Stimulated activated CD4-positive, alpha-beta T cell treated with anti-CD3 and anti-CD28 coated beads, Interleukin-4, amount 100 ng/mL, for 24 hours (primary cell): ENCODE measurements around the gene TAF4B.
"Not testable (repeated sequence)": the region's sequence is repeated elsewhere in the genome, so short reads cannot be mapped to it uniquely, and the experiment has no call there.

Source experiments
- DNase-seq: peaks from one replicate; pipeline ENCODE4 v3.0.0-alpha.2; 2020

TAF4B gene

DNA sequence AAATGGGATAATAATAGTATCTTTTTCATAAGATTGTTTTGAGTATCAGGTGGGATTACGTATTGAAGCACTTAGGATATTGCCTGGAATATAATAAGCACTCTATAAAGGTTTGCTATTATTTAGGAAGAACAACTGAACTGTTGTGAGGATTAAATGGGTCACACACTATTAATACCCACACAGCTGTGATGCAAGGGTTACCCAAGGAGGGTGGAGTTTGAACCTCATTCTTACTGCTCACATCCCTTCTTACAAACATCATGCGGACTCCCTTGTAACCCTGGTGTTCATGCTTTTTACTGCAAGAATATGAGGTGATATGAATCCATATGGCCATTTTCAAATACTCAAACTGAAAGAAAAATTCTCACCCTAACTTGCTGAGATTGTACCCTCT, 208.6 kb downstream of the TAF4B start:
- no peak for DNase-seq

DNA sequence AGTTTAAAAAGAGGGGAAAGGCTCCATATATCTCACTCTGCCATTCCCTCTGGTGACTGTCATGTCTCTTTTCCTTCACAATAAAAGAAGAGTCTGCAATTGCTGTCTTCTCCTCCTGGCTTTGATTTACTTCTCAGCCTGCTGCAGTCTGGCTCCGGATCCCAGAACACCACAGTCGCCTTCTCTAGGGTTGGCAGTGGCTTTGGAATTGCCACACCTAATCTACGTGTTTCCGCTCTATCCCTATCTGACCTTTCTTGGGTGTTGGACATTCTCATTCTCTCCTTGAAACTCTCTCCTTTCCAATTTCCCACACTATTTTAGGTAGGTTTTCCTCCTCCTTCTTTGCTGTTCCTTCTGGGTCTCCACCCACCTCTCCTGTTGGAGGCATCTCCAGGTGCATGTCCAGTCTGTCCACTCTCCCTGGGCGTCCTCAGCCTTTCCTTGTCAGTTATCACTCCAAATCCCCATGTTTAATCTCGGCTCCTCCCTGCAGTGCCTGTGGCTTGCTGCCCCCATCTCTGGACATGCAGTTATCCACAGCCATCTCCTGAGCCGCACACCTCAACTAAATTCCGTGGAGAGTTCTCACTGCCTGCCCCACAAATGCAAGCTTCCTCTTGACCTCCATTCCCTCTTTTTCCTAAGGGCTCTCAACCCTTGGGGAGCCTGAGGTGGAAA, 209.3 kb downstream of the TAF4B start:
- DNase-seq = no peak

- DNase-seq = no peak
Measured at GRCh38 chr18:26436176-26437051, 210.2 kb downstream of the TAF4B start.

GRCh38 chr18:26437634-26438033, 211.4 kb downstream of the TAF4B start:
- DNase-seq = not testable (repeated sequence)

DNA sequence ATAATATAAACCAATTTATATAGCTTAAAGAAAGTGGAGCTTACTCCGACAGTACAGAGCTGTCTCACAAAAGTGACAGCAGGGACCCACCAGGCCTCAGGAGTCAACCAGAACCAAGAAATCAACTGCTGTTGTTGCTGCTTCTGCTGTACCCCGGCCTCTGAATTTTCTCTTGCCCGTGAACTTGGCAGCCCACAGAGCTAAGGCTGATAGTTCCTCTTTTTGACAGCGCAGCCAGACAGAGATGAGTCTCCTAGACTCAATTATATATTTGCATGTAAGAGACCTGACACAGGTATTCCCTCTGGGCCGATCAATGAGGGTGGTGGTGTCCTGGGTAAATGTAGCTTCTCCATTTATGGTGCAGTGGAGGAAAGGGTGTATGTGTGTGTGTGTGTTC, 212.7 kb downstream of the TAF4B start:
- DNase-seq = no peak

GRCh38 chr18:26439537-26439936, 213.3 kb downstream of the TAF4B start:
- DNase-seq = no peak

DNA sequence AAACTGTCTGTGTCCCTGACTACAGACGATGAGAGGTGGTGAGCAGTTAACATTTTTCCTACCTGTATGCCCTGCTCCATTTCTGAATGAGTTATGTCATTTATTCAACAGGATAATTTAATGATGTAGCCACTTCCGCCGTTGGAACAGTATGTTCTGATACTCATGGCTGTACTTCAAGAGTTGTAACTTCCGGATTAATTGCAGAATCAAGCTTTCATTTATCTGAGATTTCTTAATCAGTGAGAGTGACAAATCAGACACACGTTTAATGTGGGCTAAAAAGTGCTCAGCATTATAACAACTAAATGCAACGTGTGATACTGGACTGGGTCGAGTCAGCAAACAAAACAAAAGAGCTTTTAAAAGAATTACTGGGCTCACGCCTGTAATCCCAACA, 214.4 kb downstream of the TAF4B start:
- no peak for DNase-seq
